NCI-H2107 treated with DMSO at 0.1 percent for 48 hours (cell line): ENCODE measurements around the gene TMEM272.

Source experiments
- DNase-seq: peaks from one replicate; lab custom pipeline; 2025; ENCODE audit not compliant: unreplicated experiment; lab: John Stamatoyannopoulos, UW

The TMEM272 gene

DNA sequence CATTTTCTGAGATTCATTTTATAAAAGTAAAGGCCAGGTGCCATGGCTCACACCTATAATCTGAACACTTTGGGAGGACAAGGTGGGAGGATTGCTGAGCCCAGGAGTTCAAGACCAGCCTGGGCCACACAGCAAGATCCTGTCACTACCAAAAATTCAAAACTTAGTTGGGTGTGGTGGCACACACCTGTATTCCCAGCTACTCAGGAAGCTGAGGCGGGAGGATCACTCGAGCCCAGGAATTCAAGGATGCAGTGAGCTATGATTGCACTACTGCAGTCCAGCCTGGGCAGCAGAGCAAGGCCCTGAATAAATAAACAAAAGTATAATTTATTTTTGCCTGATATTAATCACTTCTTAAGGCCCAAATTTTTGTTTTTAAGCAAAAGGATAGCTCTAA lies 81.5 kb downstream of the TMEM272 start:
- DNase-seq, result no peak
